Osteocyte (in vitro differentiated cells): ENCODE measurements around the gene TSPAN18. TPM values are rescaled to one million over a fixed set of nuclear protein-coding genes. Genes with fewer than 3 reads are reported as not detected.

ENCODE experiments used
- DNase-seq: peaks from one replicate; pipeline ENCODE4 v3.0.0; 2021; ENCODE audit warnings: mixed read lengths; ENCODE audit not compliant: unreplicated experiment; ENCODE audit errors: extremely low spot score
- H3K27ac Mint-ChIP-seq: one replicate; pipeline ENCODE4 v1.8.0; 2021; ENCODE audit warnings: mild to moderate bottlenecking, mixed read lengths; ENCODE audit not compliant: unreplicated experiment
- H3K27me3 Mint-ChIP-seq: one replicate; pipeline ENCODE4 v1.8.0; 2021; ENCODE audit warnings: mixed read lengths; ENCODE audit not compliant: unreplicated experiment
- H3K36me3 Mint-ChIP-seq: one replicate; pipeline ENCODE4 v1.8.0; 2021; ENCODE audit warnings: mixed read lengths; ENCODE audit not compliant: unreplicated experiment
- H3K4me1 Mint-ChIP-seq: one replicate; pipeline ENCODE4 v1.8.0; 2021; ENCODE audit warnings: mixed read lengths; ENCODE audit not compliant: unreplicated experiment
- H3K4me3 Mint-ChIP-seq: one replicate; pipeline ENCODE4 v1.8.0; 2021; ENCODE audit warnings: mild to moderate bottlenecking, moderate library complexity, mixed read lengths; ENCODE audit not compliant: unreplicated experiment
- H3K9me3 Mint-ChIP-seq: one replicate; pipeline ENCODE4 v1.8.0; 2021; ENCODE audit warnings: mixed read lengths; ENCODE audit not compliant: unreplicated experiment
- CTCF ChIP-seq: fragments of 200-600 bp; sonication (generic); IDR thresholded peaks from 2 replicates; pipeline ENCODE4 v1.5.0; 2021; ENCODE audit warnings: antibody characterized with exemption, mild to moderate bottlenecking, moderate library complexity
- total RNA-seq: library from RNA; stranded (reverse); gene quantifications from 2 replicates; pipeline ENCODE4 v1.2.1, GENCODE V29; 2021

The TSPAN18 gene
- total RNA-seq, 1 donor from 2014 or later = 13.4 TPM

GRCh38 chr11:44829838-44830237, 103.1 kb downstream of the TSPAN18 start:
- Mint-ChIP-seq H3K27me3 (no peaks in the 10 kb centered on the region), H3K27ac (no peak overlapping the region), H3K4me1 (peaks cover 12% of the 10 kb centered on the region), H3K4me3 (no peak overlapping the region), H3K9me3 (no peaks in the 10 kb centered on the region), H3K36me3 (no peaks in the 10 kb centered on the region)
- DNase-seq = no peak
- no peak for TF ChIP-seq CTCF

GRCh38 chr11:44831605-44832394, 105.0 kb downstream of the TSPAN18 start:
- H3K9me3 Mint-ChIP-seq = peaks cover 7% of the 10 kb centered on the region
- peaks cover 17% of the 10 kb centered on the region for H3K4me1 Mint-ChIP-seq
- DNase-seq = no peak
- no peaks in the 10 kb centered on the region for H3K27me3 Mint-ChIP-seq
- TF ChIP-seq CTCF = no peak
- H3K36me3 Mint-ChIP-seq = no peaks in the 10 kb centered on the region
- H3K27ac Mint-ChIP-seq = no peak overlapping the region
- H3K4me3 Mint-ChIP-seq = no peak overlapping the region

- H3K27ac Mint-ChIP-seq = no peak overlapping the region
- H3K4me1 Mint-ChIP-seq = peaks cover 17% of the 10 kb centered on the region
- TF ChIP-seq CTCF = no peak
Measured at GRCh38 chr11:44832452-44832851, 105.7 kb downstream of the TSPAN18 start.

GRCh38 chr11:44833221-44833876, 106.6 kb downstream of the TSPAN18 start:
- Mint-ChIP-seq H3K27me3 (no peaks in the 10 kb centered on the region), H3K4me1 (peaks cover 17% of the 10 kb centered on the region), H3K9me3 (peaks cover 11% of the 10 kb centered on the region), H3K4me3 (no peak overlapping the region), H3K27ac (no peak overlapping the region), H3K36me3 (no peaks in the 10 kb centered on the region)
- TF ChIP-seq CTCF = no peak
- DNase-seq = no peak

More at GRCh38 chr11:44832452-44832851, 105.7 kb downstream of the TSPAN18 start:
- H3K36me3 Mint-ChIP-seq = no peaks in the 10 kb centered on the region
- H3K9me3 Mint-ChIP-seq = peaks cover 11% of the 10 kb centered on the region
- no peaks in the 10 kb centered on the region for H3K27me3 Mint-ChIP-seq
- DNase-seq = no peak
- H3K4me3 Mint-ChIP-seq = no peak overlapping the region

- Mint-ChIP-seq H3K36me3 (no peaks in the 10 kb centered on the region), H3K27me3 (no peaks in the 10 kb centered on the region), H3K4me3 (no peak overlapping the region), H3K27ac (no peak overlapping the region), H3K9me3 (peaks cover 11% of the 10 kb centered on the region), H3K4me1 (peaks cover 17% of the 10 kb centered on the region)
- no peak for TF ChIP-seq CTCF
- DNase-seq = no peak
Measured at GRCh38 chr11:44833877-44834452, 107.2 kb downstream of the TSPAN18 start.
